ENCODE data around the gene TH. TPM values are rescaled to one million over a fixed set of nuclear protein-coding genes. Genes with fewer than 3 reads are reported as not detected.

TH gene
- total RNA-seq, 1 donor = not detected

DNA sequence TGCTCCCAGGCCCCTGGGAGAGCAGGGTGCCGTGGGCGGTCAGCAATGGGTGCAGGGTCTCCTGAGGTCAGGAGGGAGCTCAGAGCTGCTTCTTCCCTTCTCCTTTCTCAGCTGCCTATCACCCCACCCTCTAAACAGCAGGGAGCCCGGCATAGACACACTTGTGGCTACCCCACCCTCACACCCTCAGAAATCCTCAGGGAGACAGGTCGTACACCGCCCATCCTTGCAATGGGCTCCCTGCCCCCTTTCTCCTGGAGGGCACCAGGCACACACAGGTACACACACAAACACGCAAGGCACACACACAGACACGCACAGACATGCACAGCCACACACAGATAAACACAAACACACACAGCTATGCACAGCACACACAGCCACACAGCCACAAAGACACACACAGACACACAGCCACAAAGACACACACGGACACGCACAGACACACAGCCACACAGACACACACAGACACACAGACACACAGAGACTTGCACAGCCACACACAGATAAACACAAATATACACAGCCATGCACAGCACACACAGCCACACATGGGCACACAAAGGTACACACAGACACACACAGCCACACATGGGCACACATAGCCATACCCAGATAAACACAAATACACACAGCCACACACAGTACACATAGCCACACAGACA is 44.9 kb upstream of the TH start:
- DNase-seq (ENCODE audit: low read depth) = no peak
- TF ChIP-seq, protein P1, sequence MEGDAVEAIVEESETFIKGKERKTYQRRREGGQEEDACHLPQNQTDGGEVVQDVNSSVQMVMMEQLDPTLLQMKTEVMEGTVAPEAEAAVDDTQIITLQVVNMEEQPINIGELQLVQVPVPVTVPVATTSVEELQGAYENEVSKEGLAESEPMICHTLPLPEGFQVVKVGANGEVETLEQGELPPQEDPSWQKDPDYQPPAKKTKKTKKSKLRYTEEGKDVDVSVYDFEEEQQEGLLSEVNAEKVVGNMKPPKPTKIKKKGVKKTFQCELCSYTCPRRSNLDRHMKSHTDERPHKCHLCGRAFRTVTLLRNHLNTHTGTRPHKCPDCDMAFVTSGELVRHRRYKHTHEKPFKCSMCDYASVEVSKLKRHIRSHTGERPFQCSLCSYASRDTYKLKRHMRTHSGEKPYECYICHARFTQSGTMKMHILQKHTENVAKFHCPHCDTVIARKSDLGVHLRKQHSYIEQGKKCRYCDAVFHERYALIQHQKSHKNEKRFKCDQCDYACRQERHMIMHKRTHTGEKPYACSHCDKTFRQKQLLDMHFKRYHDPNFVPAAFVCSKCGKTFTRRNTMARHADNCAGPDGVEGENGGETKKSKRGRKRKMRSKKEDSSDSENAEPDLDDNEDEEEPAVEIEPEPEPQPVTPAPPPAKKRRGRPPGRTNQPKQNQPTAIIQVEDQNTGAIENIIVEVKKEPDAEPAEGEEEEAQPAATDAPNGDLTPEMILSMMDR (IDR thresholded peaks at IDR 0.05; ENCODE audit: insufficient read depth, low read depth, low read length) = no peak
- H3K4me3 ChIP-seq (ENCODE audit: low read depth, low read length) = no peak overlapping the region

DNA sequence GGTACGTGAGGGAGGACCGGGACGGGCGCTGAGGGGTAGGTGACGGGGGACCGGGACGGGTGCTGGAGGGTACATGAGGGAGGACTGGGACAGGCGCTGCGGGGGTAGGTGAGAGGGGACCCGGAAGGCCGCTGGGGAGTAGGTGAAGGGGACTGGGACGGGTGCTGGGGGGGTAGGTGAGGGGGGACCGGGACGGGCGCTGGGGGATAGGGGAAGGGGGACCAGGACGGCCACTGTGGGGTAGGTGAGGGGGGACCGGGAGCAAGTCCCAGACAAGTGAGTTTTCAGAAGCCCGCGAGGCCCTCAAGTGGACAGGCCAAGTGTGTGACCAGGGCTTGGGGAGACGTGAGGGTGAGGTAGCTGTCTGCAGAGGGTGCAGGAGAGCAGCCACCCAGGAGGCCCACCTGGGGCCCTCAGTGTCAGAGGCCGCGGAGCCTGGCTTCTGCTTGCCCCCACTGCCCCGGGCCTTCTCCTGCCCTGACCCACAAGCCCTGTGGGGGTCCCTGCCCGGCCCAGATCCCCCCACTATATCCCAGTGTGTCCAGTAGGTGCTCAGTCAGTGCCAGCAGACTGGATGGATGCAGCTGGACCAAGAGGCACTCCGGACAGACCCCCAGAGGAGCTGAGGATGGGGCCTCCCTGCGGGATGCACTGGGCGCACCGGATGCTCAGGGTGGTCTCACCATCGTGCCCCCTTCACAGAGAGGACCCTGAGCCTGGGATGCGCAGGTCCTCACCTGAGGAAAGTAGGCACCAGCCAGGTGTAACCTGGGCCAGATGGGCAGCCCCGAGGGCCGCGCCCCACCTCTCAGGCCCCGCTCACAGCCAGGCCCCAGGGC is 44.2 kb upstream of the TH start:
- TF ChIP-seq, protein P1 (IDR thresholded peaks at IDR 0.05; ENCODE audit: insufficient read depth, low read depth, low read length) = no peak
- no peak overlapping the region for H3K4me3 ChIP-seq (ENCODE audit: low read depth, low read length)
- DNase-seq (ENCODE audit: low read depth) = no peak

GRCh38 chr11:2215230-2215560 is 43.6 kb upstream of the TH start:
- no peak for DNase-seq (ENCODE audit: low read depth)
- TF ChIP-seq, protein P1 (IDR thresholded peaks at IDR 0.05; ENCODE audit: insufficient read depth, low read depth, low read length) = no peak
- no peak overlapping the region for H3K4me3 ChIP-seq (ENCODE audit: low read depth, low read length)

DNA sequence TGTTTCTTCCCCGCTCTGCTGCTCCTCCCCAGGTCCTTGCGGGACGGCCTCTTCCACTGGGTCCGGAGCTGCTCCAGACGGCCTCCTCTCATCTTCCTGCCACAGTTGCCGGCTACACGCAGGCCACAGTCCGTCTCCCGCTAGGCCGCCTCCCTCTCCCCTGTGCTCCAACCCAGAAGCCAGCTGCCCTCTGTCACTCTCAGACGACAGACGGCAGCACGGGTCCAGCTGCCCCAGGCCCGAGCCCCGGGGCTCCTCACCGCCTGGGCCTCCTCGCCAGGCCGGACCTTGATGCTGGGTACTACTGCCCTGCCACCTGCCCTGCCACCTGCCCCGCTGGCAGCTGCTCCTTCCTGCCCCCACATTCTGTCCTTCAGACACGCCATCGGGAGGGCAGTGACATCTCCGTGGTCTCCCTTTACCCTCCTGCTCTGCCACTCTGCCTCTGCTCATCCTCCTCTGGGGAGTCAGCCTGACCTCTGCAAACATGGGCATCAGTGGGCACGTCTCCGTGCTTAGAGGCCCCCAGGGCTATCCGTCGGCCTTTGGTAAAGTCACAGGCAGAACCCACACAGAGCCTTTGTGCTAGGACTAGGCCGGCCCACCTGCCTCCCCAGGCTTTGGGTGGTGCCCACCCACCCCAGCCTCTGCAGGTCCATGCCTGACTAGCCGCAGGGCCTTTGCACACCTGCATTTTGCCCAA is 43.1 kb upstream of the TH start:
- DNase-seq (ENCODE audit: low read depth) = no peak
- TF ChIP-seq, protein P1 (IDR thresholded peaks at IDR 0.05; ENCODE audit: insufficient read depth, low read depth, low read length) = no peak
- no peak overlapping the region for H3K4me3 ChIP-seq (ENCODE audit: low read depth, low read length)

DNA sequence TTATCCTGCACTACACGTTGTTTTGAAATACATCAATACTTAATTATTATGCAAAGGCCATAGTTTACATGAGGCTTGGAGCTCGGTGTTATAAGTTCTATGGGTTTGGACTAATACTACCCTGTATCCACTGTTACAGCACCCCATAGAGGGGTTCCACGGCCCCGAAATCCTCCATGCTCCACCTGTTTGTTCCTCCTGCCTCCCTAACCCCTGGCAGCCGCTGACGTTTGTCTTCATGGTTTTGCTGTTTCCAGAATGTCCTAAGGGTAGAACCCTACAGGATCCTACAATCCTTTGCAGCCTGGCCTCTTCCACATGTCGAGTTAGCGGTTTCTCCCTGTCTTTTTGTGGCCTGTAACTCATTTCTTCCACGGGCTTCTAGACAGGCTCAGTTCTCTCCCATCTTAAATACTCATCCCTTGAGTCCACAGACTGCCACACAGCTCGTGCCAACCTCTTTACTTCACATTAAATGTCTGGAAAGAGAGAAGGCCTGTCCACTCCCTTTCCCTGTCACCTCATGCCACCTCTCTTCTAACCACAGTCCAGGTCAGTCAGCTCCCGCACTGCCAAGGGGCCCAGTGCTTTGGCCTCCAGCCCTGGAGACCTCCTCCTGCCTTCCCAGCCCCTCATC is 42.4 kb upstream of the TH start:
- TF ChIP-seq, protein P1 (IDR thresholded peaks at IDR 0.05; ENCODE audit: insufficient read depth, low read depth, low read length) = no peak
- H3K4me3 ChIP-seq (ENCODE audit: low read depth, low read length) = no peak overlapping the region
- DNase-seq (ENCODE audit: low read depth) = no peak

- TF ChIP-seq, protein P1 (IDR thresholded peaks at IDR 0.05; ENCODE audit: insufficient read depth, low read depth, low read length) = no peak
- no peak for DNase-seq (ENCODE audit: low read depth)
- no peak overlapping the region for H3K4me3 ChIP-seq (ENCODE audit: low read depth, low read length)
These were observed 41.8 kb upstream of the TH start for GRCh38 chr11:2213384-2213842.

All from fibroblast of villous mesenchyme (primary cell).